IPS-18a (cell line): ENCODE results near the gene CCDC85A.

Source experiments
- H3K27ac ChIP-seq: one replicate; pipeline ENCODE4 v1.5.1; 2013; ENCODE audit warnings: low read length
- H3K27me3 ChIP-seq: one replicate; pipeline ENCODE4 v1.6.1; 2013; ENCODE audit warnings: mild to moderate bottlenecking, low read length; ENCODE audit not compliant: control insufficient read depth, insufficient read depth
- H3K36me3 ChIP-seq: one replicate; pipeline ENCODE4 v1.6.1; 2013; ENCODE audit warnings: low read depth, low read length; ENCODE audit not compliant: control insufficient read depth
- H3K4me1 ChIP-seq: one replicate; pipeline ENCODE4 v1.6.1; 2013; ENCODE audit warnings: low read depth, low read length; ENCODE audit not compliant: control insufficient read depth
- H3K4me3 ChIP-seq: one replicate; pipeline ENCODE4 v1.5.1; 2013; ENCODE audit warnings: low read length
- H3K9ac ChIP-seq: one replicate; pipeline ENCODE4 v1.6.1; 2013; ENCODE audit warnings: mild to moderate bottlenecking, low read length, moderate library complexity
- H3K9me3 ChIP-seq: one replicate; pipeline ENCODE4 v1.6.1; 2013; ENCODE audit warnings: low read depth, low read length; ENCODE audit not compliant: control insufficient read depth

The CCDC85A gene

GRCh38 chr2:56217106-56217505 is 33.3 kb downstream of the CCDC85A start:
- Histone ChIP-seq H3K27me3 (no peaks in the 10 kb centered on the region), H3K9me3 (no peaks in the 10 kb centered on the region), H3K27ac (no peak overlapping the region)

DNA sequence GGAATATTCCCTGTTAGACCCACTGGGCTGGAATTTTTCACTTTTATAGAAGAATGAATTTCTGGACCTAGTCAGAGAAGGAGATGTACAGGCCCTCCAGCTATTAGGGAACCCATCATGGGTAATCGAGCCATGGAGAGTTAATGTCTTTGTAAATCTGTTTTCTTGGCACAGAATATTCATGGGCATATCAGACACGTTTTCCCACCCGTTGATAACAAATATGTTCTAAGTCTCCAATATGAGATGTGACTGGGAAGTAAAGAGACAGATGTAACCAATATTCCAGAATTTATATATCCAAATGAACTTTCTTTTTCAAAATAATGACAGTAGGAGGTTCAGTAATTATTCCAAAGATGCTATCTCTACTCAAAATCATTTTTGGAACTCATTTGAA is 38.7 kb downstream of the CCDC85A start:
- Histone ChIP-seq H3K4me3 (no peak overlapping the region), H3K9me3 (no peaks in the 10 kb centered on the region), H3K27ac (no peak overlapping the region), H3K36me3 (no peaks in the 10 kb centered on the region), H3K9ac (no peak overlapping the region), H3K27me3 (no peaks in the 10 kb centered on the region), H3K4me1 (no peaks in the 10 kb centered on the region)

More at GRCh38 chr2:56217106-56217505, 33.3 kb downstream of the CCDC85A start:
- no peaks in the 10 kb centered on the region for H3K36me3 ChIP-seq
- H3K9ac ChIP-seq: no peak overlapping the region
- H3K4me3 ChIP-seq: no peak overlapping the region
- H3K4me1 ChIP-seq: no peaks in the 10 kb centered on the region

- H3K4me1 ChIP-seq: no peaks in the 10 kb centered on the region
- no peaks in the 10 kb centered on the region for H3K36me3 ChIP-seq
- H3K27me3 ChIP-seq: no peaks in the 10 kb centered on the region
- no peaks in the 10 kb centered on the region for H3K9me3 ChIP-seq
- H3K27ac ChIP-seq: no peak overlapping the region
- H3K4me3 ChIP-seq: no peak overlapping the region
- H3K9ac ChIP-seq: no peak overlapping the region
These were observed 40.5 kb downstream of the CCDC85A start for GRCh38 chr2:56224316-56224715.

DNA sequence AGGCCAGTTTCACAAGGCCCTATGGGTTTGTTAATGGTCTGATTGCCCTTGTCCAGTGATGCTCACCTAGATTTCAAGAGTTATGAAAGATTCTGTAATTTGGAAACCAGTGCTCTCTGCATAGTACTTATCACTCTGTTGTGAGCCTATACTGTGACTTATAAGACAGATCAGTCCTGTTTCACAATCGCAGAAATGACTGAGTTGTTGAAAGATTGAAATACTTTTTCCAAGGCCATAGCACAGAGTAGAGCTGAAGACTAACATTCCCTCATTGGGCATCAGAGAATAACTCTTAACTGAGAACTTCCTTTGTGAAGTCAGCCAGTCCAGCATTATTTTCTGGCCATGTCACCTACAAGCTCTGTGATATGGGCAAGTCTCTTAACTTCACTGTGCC is 44.0 kb downstream of the CCDC85A start:
- H3K4me3 ChIP-seq: no peak overlapping the region
- no peak overlapping the region for H3K27ac ChIP-seq
- H3K9me3 ChIP-seq: no peaks in the 10 kb centered on the region
- no peaks in the 10 kb centered on the region for H3K36me3 ChIP-seq
- H3K9ac ChIP-seq: no peak overlapping the region
- H3K4me1 ChIP-seq: peaks cover 3% of the 10 kb centered on the region
- no peaks in the 10 kb centered on the region for H3K27me3 ChIP-seq

DNA sequence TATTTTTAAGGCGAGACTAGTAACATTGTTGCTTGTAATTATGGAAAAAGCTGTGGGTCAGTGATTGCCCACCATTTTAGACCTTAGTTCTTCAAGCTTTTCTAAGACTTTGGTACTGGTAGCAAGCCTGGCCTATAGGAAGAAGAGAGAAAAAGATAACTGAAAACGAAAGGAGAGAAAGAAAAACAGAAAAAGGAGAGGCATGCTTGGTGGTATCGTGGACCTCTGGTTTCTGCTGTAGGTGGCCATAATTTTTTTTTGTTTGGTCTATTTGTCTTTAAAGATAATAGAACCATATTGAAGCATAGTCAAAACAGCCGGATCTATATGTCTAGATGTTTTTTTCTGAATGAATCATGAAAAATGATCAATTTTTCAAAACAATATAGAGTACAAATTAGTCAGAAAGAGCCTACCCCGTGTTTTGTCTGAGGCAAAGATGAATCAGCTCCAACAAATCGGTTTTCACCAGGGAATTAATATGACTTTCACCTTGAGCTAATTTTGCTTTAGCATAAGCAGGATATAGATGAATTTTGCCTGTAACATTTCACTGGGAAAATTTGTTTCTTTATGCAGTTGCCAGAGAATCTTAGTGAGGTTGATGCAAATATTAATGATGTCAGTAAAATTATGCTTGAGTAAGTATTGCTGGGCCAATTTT is 45.7 kb downstream of the CCDC85A start:
- Histone ChIP-seq H3K27me3 (no peaks in the 10 kb centered on the region), H3K9me3 (no peaks in the 10 kb centered on the region), H3K27ac (no peak overlapping the region), H3K9ac (no peak overlapping the region), H3K4me3 (no peak overlapping the region), H3K4me1 (peaks cover 6% of the 10 kb centered on the region), H3K36me3 (no peaks in the 10 kb centered on the region)

- H3K9ac ChIP-seq: no peak overlapping the region
- H3K27ac ChIP-seq: no peak overlapping the region
- no peaks in the 10 kb centered on the region for H3K27me3 ChIP-seq
- no peaks in the 10 kb centered on the region for H3K36me3 ChIP-seq
- H3K4me1 ChIP-seq: peaks cover 6% of the 10 kb centered on the region
- H3K9me3 ChIP-seq: no peaks in the 10 kb centered on the region
- H3K4me3 ChIP-seq: no peak overlapping the region
These were observed 46.4 kb downstream of the CCDC85A start for GRCh38 chr2:56230156-56230555.

- H3K36me3 ChIP-seq: no peaks in the 10 kb centered on the region
- H3K9me3 ChIP-seq: no peaks in the 10 kb centered on the region
- H3K27ac ChIP-seq: no peak overlapping the region
- no peaks in the 10 kb centered on the region for H3K27me3 ChIP-seq
- H3K4me3 ChIP-seq: no peak overlapping the region
- H3K4me1 ChIP-seq: peaks cover 6% of the 10 kb centered on the region
- no peak overlapping the region for H3K9ac ChIP-seq
These were observed 47.6 kb downstream of the CCDC85A start for GRCh38 chr2:56231361-56231760.

- H3K4me3 ChIP-seq: no peak overlapping the region
- peaks cover 6% of the 10 kb centered on the region for H3K4me1 ChIP-seq
- no peaks in the 10 kb centered on the region for H3K9me3 ChIP-seq
- H3K9ac ChIP-seq: no peak overlapping the region
- H3K27me3 ChIP-seq: no peaks in the 10 kb centered on the region
- H3K36me3 ChIP-seq: no peaks in the 10 kb centered on the region
- no peak overlapping the region for H3K27ac ChIP-seq
These were observed 49.1 kb downstream of the CCDC85A start for GRCh38 chr2:56232912-56233311.

DNA sequence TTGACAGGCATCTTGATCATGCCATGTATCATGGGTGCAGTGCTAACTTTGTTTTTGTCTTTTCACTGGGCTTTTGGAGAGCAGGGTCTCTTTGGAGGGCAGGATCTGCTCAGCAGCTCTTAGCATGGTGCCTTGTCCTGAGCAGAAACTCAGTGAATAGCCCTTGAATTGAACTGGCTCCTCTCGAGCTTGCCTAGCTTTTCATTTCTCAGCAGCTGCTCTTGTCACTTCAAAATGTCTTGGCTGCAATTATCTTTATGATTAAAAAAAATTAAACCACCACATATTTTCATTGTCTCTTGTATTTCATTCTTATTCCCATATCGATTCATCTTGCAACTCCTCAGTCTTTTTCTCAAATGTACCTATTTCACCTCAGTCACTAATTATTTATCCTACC is 50.5 kb downstream of the CCDC85A start:
- Histone ChIP-seq H3K4me1 (peaks cover 6% of the 10 kb centered on the region), H3K36me3 (no peaks in the 10 kb centered on the region), H3K27me3 (no peaks in the 10 kb centered on the region), H3K27ac (no peak overlapping the region), H3K9me3 (no peaks in the 10 kb centered on the region), H3K4me3 (no peak overlapping the region), H3K9ac (no peak overlapping the region)

DNA sequence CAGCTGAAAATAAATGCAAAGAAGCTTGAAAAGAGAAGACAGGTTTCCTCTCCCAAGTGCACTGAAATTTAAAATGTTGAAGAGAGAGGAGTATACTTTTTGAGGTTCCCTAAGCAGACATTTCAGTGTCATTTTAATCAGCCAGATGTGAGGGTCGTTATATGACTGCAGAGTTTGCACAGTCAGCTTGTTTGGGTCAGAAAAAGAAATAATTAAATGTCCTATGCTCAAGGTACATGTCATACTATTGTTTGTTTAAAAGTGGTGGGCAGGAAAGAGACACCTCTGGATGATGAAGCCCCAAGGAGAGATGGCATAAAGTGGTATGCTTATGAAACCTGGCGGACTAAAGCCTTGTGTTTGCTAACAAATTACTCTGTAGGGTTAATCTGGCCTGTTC is 55.2 kb downstream of the CCDC85A start:
- Histone ChIP-seq H3K36me3 (no peaks in the 10 kb centered on the region), H3K4me3 (no peak overlapping the region), H3K27ac (no peak overlapping the region), H3K4me1 (no peaks in the 10 kb centered on the region), H3K27me3 (no peaks in the 10 kb centered on the region), H3K9ac (no peak overlapping the region), H3K9me3 (peaks cover 5% of the 10 kb centered on the region)

GRCh38 chr2:56239437-56239836 is 55.6 kb downstream of the CCDC85A start:
- no peaks in the 10 kb centered on the region for H3K36me3 ChIP-seq
- no peaks in the 10 kb centered on the region for H3K27me3 ChIP-seq
- peaks cover 5% of the 10 kb centered on the region for H3K9me3 ChIP-seq
- no peak overlapping the region for H3K4me3 ChIP-seq
- no peaks in the 10 kb centered on the region for H3K4me1 ChIP-seq
- no peak overlapping the region for H3K9ac ChIP-seq
- H3K27ac ChIP-seq: no peak overlapping the region

DNA sequence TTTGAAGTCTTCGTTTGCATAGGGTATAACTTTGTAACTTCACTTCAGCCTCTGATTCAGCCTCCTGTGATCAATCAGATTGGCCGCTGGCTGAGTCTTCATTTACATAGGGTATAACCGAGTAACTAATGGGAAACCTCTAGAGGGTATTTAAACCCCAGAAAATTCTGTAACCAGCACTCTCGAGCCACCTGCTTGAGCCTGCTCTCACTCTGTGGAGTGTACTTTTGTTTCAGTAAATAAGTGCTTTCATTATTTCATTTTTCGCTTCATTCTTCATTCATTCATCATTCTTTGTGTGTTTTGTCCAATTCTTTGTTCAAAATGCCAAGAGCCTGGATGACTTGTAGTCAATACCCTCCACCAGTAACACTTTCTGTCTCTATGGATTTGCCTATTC is 56.4 kb downstream of the CCDC85A start:
- H3K36me3 ChIP-seq: no peaks in the 10 kb centered on the region
- H3K27ac ChIP-seq: no peak overlapping the region
- H3K9ac ChIP-seq: no peak overlapping the region
- no peaks in the 10 kb centered on the region for H3K4me1 ChIP-seq
- H3K9me3 ChIP-seq: peaks cover 5% of the 10 kb centered on the region
- no peaks in the 10 kb centered on the region for H3K27me3 ChIP-seq
- H3K4me3 ChIP-seq: no peak overlapping the region
